HCT116 (cell line): ENCODE data around the gene CCSER1. TPM values are rescaled to one million over a fixed set of nuclear protein-coding genes. Genes with fewer than 3 reads are reported as not detected.

Source experiments
- ATAC-seq: fragments of 200-7000 bp; cut with Tn5 transposase; 2 replicates; pipeline ENCODE4 v1.9.1; 2020; ENCODE audit warnings: mild to moderate bottlenecking, moderate library complexity
- BruUV-seq: library from RNA; stranded (reverse); fragments of 400-500 nt; replicated peaks from 2 replicates; lab custom pipeline; 2021; lab: Mats Ljungman, UMichigan
- CTCF ChIA-PET: fragments of 300-600 bp; sonication (Branson Sonifier 250); formaldehyde crosslinking; loops from one replicate; lab custom pipeline; 2021; ENCODE audit warnings: antibody characterized with exemption; lab: Charles Lee
- POLR2A ChIA-PET: fragments of 300-600, 350-600 bp; sonication (Branson Sonifier 250); formaldehyde crosslinking; loops from one replicate; lab custom pipeline; 2021; ENCODE audit warnings: antibody characterized with exemption; lab: Charles Lee
- RAD21 ChIA-PET, 2 experiments: fragments of 300-600 bp; sonication (Branson Sonifier 250); formaldehyde crosslinking; loops; one replicate each; lab custom pipeline; 2023; ENCODE audit warnings: low total read pairs in 2 of 2; ENCODE audit not compliant: uncharacterized antibody in 2 of 2, unreplicated experiment in 2 of 2, low non-redundant PET in 1 of 2; lab: Charles Lee
- DNase-seq: peaks from one replicate; pipeline ENCODE4 v3.0.0-alpha.2; 2010; ENCODE audit warnings: low read depth, low spot score
- H2AFZ ChIP-seq: fragments of 200-600 bp; shearing (Covaris generic), sonication (generic); 2 replicates; pipeline ENCODE4 v1.6.1; 2017; ENCODE audit warnings: low read depth, mixed run types, mixed read lengths, antibody characterized with exemption, low read length; ENCODE audit not compliant: poor library complexity, severe bottlenecking
- H3K27ac ChIP-seq: 2 replicates; pipeline ENCODE4 v1.5.1; 2012; ENCODE audit warnings: low read depth, low read length
- H3K27me3 ChIP-seq: fragments of 200-600 bp; sonication (generic); 2 replicates; pipeline ENCODE4 v1.6.1; 2016; ENCODE audit warnings: mixed run types, low read length, mixed read lengths; ENCODE audit not compliant: insufficient read depth
- H3K36me3 ChIP-seq, 2 experiments: fragments of 200-500 bp in 1 of 2; fragments of 200-600 bp in 1 of 2; sonication (Bioruptor generic) in 1 of 2; sonication (generic) in 1 of 2; 2 replicates each; pipeline versions ENCODE4 v1.5.1 to v1.6.1; 2014 to 2016; ENCODE audit warnings: low read length in 2 of 2, inconsistent platforms in 1 of 2, mixed read lengths in 1 of 2, mixed run types in 1 of 2; ENCODE audit not compliant: insufficient read depth in 2 of 2, control insufficient read depth in 1 of 2
- H3K4me1 ChIP-seq, 2 experiments: fragments of 200-600 bp in 1 of 2; sonication (generic) in 1 of 2; 2 replicates each; pipeline versions ENCODE4 v1.5.1 to v1.6.1; 2012 to 2017; ENCODE audit warnings: low read length in 2 of 2, inconsistent platforms in 1 of 2, mild to moderate bottlenecking in 1 of 2, mixed read lengths in 1 of 2, mixed run types in 1 of 2, moderate library complexity in 1 of 2; ENCODE audit not compliant: insufficient read depth in 2 of 2, control insufficient read depth in 1 of 2
- H3K4me2 ChIP-seq: fragments of 200-600 bp; sonication (generic); 2 replicates; pipeline ENCODE4 v1.6.1; 2017; ENCODE audit warnings: mixed run types, low read length, mixed read lengths
- H3K4me3 ChIP-seq, 2 experiments: fragments of 200-600 bp in 1 of 2; sonication (generic) in 1 of 2; replicated peaks in 1 of 2; 2 replicates each; pipeline ENCODE4 v1.5.1; 2011 to 2016; ENCODE audit warnings: low read length in 2 of 2, control low read depth in 1 of 2, low read depth in 1 of 2, mild to moderate bottlenecking in 1 of 2, mixed read lengths in 1 of 2, mixed run types in 1 of 2
- H3K79me2 ChIP-seq: fragments of 200-600 bp; sonication (generic); 2 replicates; pipeline ENCODE4 v1.6.1; 2017; ENCODE audit warnings: mild to moderate bottlenecking, mixed run types, low read length, moderate library complexity, mixed read lengths; ENCODE audit not compliant: insufficient read depth
- H3K9ac ChIP-seq: fragments of 200-600 bp; sonication (generic); 2 replicates; pipeline ENCODE4 v1.6.1; 2016; ENCODE audit warnings: low read length, mixed read lengths
- H3K9me2 ChIP-seq: fragments of 200-600 bp; sonication (generic), shearing (Covaris generic); 2 replicates; pipeline ENCODE4 v1.6.1; 2017; ENCODE audit warnings: mixed run types, mild to moderate bottlenecking, moderate library complexity; ENCODE audit not compliant: insufficient read depth
- H3K9me3 ChIP-seq, 2 experiments: fragments of 200-500 bp in 1 of 2; fragments of 200-600 bp in 1 of 2; sonication (Bioruptor generic) in 1 of 2; sonication (generic) in 1 of 2; 2 replicates each; pipeline ENCODE4 v1.6.1; 2014 to 2017; ENCODE audit warnings: low read length in 2 of 2, mixed read lengths in 2 of 2, inconsistent platforms in 1 of 2, low read depth in 1 of 2, mild to moderate bottlenecking in 1 of 2, mixed run types in 1 of 2, moderate library complexity in 1 of 2; ENCODE audit not compliant: control insufficient read depth in 1 of 2, insufficient read depth in 1 of 2
- H4K20me1 ChIP-seq: fragments of 200-600 bp; sonication (generic), shearing (Covaris generic); 2 replicates; pipeline ENCODE4 v1.6.1; 2017; ENCODE audit warnings: mixed run types, mild to moderate bottlenecking, moderate library complexity; ENCODE audit not compliant: insufficient read depth
- EZH2phosphoT487 ChIP-seq: fragments of 200-600 bp; IDR thresholded peaks from 2 replicates; pipeline ENCODE4 v1.6.1; 2018; ENCODE audit warnings: antibody characterized with exemption, borderline replicate concordance
- FOSL1 ChIP-seq: IDR thresholded peaks from 2 replicates; pipeline ENCODE4 v1.6.1; 2012; ENCODE audit warnings: low read depth
- JUND ChIP-seq: IDR thresholded peaks from 2 replicates; pipeline ENCODE4 v1.6.1; 2012
- SIN3A ChIP-seq: IDR thresholded peaks from 2 replicates; pipeline ENCODE4 v1.6.1; 2012; ENCODE audit warnings: low read depth
- TCF7L2 ChIP-seq: IDR thresholded peaks from 2 replicates; pipeline ENCODE4 v1.7.0; 2011; ENCODE audit warnings: borderline replicate concordance, inconsistent platforms; ENCODE audit not compliant: insufficient read depth, insufficient read length; ENCODE audit errors: extremely low read depth
- YY1 ChIP-seq: IDR thresholded peaks from 2 replicates; pipeline ENCODE4 v1.6.1; 2011; ENCODE audit warnings: low read length, low read depth, moderate library complexity, mild to moderate bottlenecking; ENCODE audit not compliant: insufficient replicate concordance; ENCODE audit errors: extremely low read depth
- intact Hi-C: fragments of 100-400 bp; cut with micrococcal nuclease; formaldehyde crosslinking; loops from 2 replicates; pipeline ENCODE4 v1.10.0; 2022
- total RNA-seq: library from RNA; stranded (reverse); gene quantifications from one replicate; pipeline ENCODE4 v1.2.1, GENCODE V29; 2021; ENCODE audit not compliant: unreplicated experiment
- TF ChIP-seq, protein P1 (sequence below): IDR thresholded peaks from 2 replicates; pipeline ENCODE4 v1.6.1; 2012
- TF ChIP-seq, protein P2 (sequence below): IDR thresholded peaks from 2 replicates; pipeline ENCODE4 v1.6.1; 2012

Gene CCSER1
- total RNA-seq, 1 experiment from 2014 or later: 6.7 TPM

DNA sequence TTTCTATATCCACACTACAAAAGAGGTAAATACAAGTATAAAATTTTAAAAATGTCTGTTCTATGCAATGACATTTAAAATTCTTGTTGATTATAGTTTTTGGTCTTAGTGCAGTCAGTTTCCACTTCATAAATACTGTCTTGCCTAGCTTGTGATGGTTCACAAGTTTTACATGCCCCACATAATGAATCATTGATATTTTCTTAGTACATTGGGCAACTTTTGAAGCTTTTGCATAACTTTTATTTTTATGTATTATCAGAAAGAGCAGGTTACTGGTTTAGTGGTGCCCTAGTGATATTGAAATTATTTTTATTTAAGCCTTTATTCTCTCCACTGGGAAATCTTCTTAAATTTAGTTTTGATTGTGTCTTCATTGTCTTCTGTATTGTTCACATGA lies 388.0 kb downstream of the CCSER1 start:
- Histone ChIP-seq H3K4me1 (no peaks in the 10 kb centered on the region), H3K4me2 (no peak overlapping the region), H3K36me3 (no peaks in the 10 kb centered on the region), H3K27ac (no peak overlapping the region), H3K9ac (no peak overlapping the region), H3K9me2 (no peaks in the 10 kb centered on the region), H2AFZ (no peak overlapping the region), H3K79me2 (no peaks in the 10 kb centered on the region), H3K27me3 (no peaks in the 10 kb centered on the region), H3K9me3 (no peaks in the 10 kb centered on the region), H4K20me1 (no peaks in the 10 kb centered on the region), H3K4me3 (no peak overlapping the region)
- ChIA-PET RAD21 (no interaction called here), CTCF (no interaction called here), POLR2A (no interaction called here)
- DNase-seq (no peak), ATAC-seq (no peak)
- intact Hi-C loops: no loop called here
- TF ChIP-seq YY1 (no peak), FOSL1 (no peak), EZH2phosphoT487 (no peak), JUND (no peak), TCF7L2 (no peak)
- TF ChIP-seq, protein P1, sequence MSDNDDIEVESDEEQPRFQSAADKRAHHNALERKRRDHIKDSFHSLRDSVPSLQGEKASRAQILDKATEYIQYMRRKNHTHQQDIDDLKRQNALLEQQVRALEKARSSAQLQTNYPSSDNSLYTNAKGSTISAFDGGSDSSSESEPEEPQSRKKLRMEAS: no peak
- TF ChIP-seq, protein P2, sequence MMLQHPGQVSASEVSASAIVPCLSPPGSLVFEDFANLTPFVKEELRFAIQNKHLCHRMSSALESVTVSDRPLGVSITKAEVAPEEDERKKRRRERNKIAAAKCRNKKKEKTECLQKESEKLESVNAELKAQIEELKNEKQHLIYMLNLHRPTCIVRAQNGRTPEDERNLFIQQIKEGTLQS: no peak
- BruUV-seq: no TSS peak

DNA sequence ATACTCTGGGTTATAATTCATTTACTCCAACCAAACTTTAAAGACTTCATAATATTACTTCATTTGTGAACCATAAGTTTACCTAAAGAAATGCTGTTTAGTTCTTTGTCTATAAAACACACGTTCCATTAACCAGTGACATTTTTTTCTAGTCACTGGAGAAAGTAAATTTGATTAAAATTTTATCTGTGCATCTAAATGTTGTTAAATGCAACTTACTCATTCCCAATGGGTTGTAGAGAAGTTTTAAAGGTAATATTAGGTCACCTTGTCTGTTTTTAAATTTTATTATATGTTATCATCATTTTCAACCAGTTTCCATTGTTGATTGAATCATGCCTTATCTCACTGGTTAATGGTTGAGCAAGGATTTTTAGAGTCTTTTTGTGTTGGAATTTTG lies 401.4 kb downstream of the CCSER1 start:
- H2AFZ ChIP-seq: no peak overlapping the region
- H3K36me3 ChIP-seq: no peaks in the 10 kb centered on the region
- no peaks in the 10 kb centered on the region for H4K20me1 ChIP-seq
- no peaks in the 10 kb centered on the region for H3K9me3 ChIP-seq
- H3K27me3 ChIP-seq: no peaks in the 10 kb centered on the region
- ChIA-PET RAD21 (no interaction called here), CTCF (no interaction called here), POLR2A (no interaction called here)
- no peak for TF ChIP-seq SIN3A
- no peak overlapping the region for H3K9ac ChIP-seq
- no peak for DNase-seq
- no peaks in the 10 kb centered on the region for H3K9me2 ChIP-seq
- no peak overlapping the region for H3K4me2 ChIP-seq
- no peak for ATAC-seq
- no peak overlapping the region for H3K4me3 ChIP-seq
- no peaks in the 10 kb centered on the region for H3K4me1 ChIP-seq
- intact Hi-C loops: no loop called here
- H3K27ac ChIP-seq: no peak overlapping the region
- no peaks in the 10 kb centered on the region for H3K79me2 ChIP-seq
- BruUV-seq: no TSS peak
